GM21825 (cell line): Measurements from ENCODE around the gene PAPSS2.

Source experiments
- ATAC-seq: cut with Tn5 transposase; IDR thresholded peaks from one replicate; pipeline ENCODE4 v1.9.1; 2021; ENCODE audit warnings: mild to moderate bottlenecking, moderate library complexity; ENCODE audit not compliant: unreplicated experiment

PAPSS2 gene

DNA sequence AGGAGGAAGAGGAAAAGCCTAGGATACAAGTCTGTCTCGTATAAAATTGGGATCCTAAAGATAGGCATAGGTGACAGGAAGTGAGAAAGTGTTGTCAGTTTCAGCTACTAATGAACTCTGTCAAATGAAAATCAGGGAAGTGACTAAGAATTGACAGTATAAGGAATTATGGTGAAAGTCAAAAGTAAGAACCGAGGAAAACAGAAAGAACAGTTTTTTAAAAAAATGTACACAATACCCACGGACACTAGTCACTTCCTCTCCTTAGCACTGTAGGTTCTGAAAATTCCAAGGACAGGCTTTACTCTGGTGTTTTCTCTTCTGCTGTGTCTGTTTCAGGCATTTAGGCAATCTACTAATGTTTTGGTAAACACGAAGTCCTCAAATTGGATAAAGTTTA lies 116.1 kb downstream of the PAPSS2 start:
- no peak for ATAC-seq

DNA sequence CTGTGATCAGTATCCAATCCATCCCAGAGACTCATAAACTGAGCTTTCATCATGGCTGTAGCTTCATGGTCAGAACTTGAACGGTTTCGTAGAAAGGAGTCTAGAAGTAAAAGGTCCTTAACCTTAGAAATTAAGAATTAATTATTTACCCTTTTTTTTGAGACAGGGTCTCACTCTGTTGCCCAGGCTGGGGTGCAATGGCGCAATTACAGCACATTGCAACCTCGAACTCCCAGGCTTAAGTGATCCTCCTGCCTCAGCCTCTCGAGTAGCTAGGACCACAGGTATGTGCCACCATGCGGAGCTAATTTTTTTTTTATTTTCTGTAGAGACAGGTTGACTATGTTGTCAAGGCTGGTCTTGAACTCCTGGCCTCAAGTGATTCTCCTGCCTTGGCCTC lies 116.7 kb downstream of the PAPSS2 start:
- ATAC-seq = no peak

DNA sequence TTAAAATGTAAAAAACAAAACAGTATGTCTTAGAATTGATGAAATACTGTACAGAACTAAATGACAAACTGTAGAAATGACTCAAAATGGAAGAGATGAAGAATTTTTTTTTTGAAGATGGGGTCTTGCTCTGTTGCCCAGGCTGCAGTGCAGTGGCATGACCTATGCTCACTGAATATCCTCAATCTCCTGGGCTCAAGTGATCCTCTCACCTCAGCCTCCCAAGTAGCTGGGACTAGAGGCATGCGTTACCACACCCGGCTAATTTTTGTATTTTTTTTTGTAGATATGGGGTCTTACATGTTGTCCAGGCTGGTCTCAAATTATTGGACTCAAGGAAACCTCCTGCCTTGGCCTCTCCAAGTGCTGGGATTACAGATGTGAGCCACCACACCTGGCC lies 121.9 kb downstream of the PAPSS2 start:
- ATAC-seq = no peak

DNA sequence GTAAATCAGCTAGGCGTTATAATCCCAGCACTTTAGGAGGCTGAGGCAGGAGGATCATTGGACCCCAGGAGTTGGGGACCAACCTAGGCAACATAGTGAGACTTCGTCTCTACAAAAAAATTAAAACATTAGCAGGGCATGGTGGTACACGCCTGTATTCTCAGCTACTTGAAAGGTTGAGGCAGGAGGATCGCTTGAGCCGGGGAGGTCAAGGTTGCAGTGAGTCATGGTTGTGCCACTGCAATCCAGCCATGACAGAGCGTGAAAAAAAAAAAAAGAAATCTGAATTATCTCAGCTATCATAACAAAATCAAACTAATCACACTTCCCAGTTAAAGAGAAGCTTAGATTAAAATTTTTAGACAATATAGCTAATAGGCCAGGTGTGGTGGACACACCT lies 123.0 kb downstream of the PAPSS2 start:
- ATAC-seq = no peak

DNA sequence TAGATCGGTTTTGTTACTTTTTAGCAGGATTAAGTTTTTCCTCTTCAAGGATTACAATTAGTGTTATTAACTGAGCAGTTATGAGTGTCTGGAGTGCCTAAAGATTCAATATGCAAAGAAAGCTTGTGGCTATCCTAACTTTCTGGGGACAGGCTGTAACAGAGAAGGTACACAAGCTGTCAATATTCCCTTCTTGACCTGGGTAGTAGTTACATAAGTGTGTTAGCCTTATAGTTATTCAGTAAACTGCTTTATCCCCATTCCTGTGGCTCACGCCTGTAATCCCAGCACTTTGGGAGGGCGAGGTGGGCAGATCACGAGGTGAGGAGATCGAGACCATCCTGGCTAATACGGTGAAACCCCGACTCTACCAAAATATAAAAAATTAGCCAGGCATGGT lies 126.7 kb downstream of the PAPSS2 start:
- ATAC-seq = no peak

DNA sequence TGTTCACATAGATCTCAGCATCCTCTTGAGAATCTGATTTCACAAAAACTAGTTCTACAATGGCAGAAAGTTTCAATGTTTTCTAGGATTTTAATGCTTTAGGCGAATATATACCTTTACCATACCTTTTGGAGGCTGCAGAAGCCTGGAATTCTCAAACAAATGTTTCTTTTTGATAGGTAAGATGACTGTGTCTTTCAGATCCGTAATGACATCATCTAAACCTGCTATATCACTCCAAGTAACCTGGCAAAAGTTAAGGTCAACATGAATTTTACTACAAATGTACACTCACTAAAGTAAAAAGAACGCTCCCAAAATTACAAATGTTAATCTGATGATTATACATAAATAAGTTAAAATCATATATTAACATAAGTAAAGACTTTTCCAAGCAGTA lies 130.5 kb downstream of the PAPSS2 start:
- ATAC-seq = no peak

DNA sequence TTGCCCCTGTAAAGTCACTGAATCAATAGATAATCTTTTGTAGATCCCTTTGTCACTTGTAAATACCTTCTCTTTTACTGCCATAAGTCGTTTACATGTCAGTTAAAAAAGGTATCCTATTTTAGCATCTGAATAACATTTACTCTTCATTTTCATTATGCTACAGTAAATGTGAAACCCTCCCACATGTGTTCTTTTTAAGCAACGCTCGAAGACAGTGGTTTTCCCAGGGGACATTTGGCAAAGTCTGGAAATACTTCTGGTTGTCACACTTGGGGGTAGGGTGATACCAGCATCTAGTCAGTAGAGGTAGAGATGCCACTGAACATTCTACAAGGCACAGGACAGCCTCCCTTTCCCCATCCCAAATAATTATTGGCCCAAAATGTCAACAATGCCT lies 134.6 kb downstream of the PAPSS2 start:
- no peak for ATAC-seq
